C4-2B (cell line): ENCODE measurements around the gene SPSB3.

Experiments used
- CTCF ChIP-seq: fragments of 450-650 bp; conservative IDR thresholded peaks from 2 replicates; pipeline ENCODE4 v1.5.1; 2017; ENCODE audit warnings: mild to moderate bottlenecking
- ZFX ChIP-seq: fragments of 450-650 bp; IDR thresholded peaks from 2 replicates; pipeline ENCODE4 v1.6.1; 2017

- TF ChIP-seq CTCF: no peak
- TF ChIP-seq ZFX: no peak
Measured at GRCh38 chr16:1784977-1785845, 2.8 kb upstream of the SPSB3 start.
